HG03521 (cell line): ENCODE results near the gene GMDS.
"Not testable (repeated sequence)": the region's sequence is repeated elsewhere in the genome, so short reads cannot be mapped to it uniquely, and the experiment has no call there.

Source experiments
- ATAC-seq: cut with Tn5 transposase; IDR thresholded peaks from one replicate; pipeline ENCODE4 v1.9.1; 2021; ENCODE audit warnings: mild to moderate bottlenecking, moderate library complexity; ENCODE audit not compliant: unreplicated experiment

GMDS gene

GRCh38 chr6:1702580-1703051, 542.8 kb downstream of the GMDS start:
- no peak for ATAC-seq

- no peak for ATAC-seq
These were observed 543.6 kb downstream of the GMDS start for GRCh38 chr6:1701668-1702353.

GRCh38 chr6:1700278-1700967, 545.0 kb downstream of the GMDS start:
- ATAC-seq, result no peak

DNA sequence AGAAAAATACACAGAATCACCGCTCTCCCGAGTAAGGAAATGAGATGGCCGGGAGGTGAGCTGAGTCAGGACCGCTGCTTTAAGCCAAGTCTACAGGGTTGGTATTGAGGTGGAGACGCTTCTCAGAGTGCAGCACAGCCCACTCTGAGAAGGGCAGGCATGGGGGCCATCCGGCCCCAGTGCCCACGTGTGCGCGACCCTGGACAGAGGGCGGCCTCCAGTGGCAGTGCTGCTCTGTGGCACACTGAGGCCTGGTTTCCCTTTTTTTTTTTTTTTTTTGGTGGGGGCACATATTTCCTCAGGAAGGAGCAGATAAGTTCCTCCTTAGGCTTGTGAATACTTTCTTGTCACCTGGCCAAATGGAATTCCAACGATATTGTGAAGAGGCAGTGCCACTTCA, 546.9 kb downstream of the GMDS start:
- ATAC-seq, result no peak

DNA sequence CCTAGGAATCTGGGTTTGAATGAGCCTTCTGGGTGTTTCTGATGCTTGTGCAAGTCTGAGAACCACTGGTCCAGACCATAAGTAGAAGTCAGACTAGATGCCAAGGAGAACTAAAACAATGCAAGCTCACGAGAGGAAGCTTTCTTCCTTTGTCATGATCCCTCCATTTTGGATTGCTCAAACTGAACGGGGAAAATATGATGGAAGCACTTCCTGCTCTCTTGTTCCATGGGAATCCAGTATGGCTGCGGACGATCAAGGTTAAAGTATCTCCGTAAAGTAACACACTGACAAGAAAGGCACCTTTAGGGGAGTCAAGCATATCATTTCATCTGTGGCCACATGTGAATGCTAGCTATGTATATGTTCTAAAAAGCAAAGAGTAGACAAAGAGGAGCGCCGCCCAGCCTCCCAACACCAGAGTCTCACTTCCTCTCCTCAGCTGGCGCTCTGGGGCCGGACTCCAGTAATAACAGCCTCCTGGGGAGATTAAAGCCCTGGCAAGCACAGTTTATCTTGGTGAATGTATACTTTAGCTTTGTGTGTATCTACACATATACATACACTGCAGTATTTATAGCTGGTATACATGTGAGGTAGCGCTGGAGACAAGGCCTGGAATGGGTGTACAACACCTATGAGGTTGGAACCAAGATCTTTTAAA, 547.6 kb downstream of the GMDS start:
- no peak for ATAC-seq

GRCh38 chr6:1696463-1696850, 548.9 kb downstream of the GMDS start:
- no peak for ATAC-seq

GRCh38 chr6:1695546-1696462, 549.6 kb downstream of the GMDS start:
- no peak for ATAC-seq

GRCh38 chr6:1691828-1692227, 553.6 kb downstream of the GMDS start:
- ATAC-seq, result not testable (repeated sequence)

GRCh38 chr6:1690656-1691055, 554.7 kb downstream of the GMDS start:
- not testable (repeated sequence) for ATAC-seq

DNA sequence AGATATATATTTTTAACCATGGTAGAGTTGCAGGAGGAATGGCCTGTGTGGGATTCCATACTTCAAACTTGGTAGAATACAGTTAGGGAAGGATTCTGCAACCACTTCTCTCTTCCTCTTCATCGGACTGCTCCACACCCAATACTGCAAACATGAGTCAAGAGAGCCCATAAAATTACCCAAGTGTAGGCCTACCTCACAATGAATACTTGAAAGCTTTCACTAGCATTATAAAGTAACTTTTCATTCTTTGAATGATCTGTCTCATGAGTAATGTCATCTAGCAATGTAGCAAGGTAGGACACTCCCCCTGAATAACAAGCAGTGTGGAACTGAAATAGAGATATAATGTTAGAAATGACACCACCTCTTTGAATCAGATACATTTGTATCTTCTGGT, 556.3 kb downstream of the GMDS start:
- ATAC-seq, result no peak

DNA sequence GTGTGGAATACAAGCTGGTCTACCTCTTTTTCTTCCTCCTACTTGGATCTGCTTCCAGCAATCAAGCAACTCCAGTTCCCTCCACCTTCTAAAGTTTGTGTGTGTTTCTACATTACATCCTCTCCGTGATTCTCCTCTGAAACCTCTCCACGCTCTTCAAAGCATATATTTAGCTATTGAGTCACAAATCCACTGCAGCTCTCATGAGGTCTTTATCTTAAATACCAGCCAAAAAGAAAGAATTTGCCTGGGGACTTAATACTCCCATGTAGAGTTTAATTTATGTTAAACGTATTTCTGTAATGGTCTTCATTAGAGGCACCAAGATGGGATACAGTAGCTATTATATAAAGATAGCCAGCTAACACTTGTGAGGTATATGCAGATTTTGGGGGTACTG, 557.0 kb downstream of the GMDS start:
- ATAC-seq, result no peak

- no peak for ATAC-seq
These were observed 558.0 kb downstream of the GMDS start for GRCh38 chr6:1687402-1687801.

DNA sequence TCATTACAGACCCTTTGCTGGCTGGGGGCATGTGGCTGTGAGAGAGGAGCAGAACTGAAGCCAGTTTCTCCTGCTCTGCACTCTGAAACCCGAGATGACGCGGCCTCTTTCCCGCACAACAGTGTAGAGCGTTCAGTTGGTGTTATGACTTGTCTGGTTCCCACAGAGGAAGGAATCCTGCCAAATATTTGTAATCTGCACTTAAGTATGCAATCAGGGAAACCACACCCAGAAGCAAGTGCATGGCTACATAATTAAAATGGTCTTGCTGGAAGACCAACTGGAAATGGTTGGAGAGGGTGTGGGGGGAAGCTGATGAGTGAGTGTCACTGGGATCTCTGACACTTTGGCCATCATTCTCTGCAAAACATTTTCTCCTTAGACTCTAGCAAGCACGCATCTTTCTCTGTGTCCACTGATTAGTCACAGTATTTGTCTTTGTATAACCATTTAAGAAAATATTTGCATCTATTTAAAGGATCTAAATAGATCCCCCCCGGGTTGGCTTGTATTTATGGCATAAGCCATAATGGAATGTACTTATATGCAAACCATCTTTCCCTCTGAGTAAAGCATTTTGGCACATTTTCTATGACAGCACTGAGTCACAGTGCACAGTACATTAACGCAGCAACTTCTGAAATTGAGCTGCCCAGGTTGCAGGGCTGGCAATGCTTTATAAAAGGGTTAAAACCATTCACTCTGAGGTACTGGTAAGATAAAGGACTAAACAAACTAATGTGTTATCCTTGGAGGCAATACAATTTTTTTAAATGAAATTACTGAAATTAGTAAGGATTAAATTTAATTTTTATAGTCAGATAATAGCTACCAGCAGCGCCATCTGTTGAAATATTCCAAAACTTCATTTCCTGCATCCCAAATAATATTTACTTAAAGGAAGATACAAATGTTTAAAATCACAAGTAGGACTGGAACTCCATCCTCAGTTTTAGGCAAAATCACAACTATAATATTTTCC, 559.0 kb downstream of the GMDS start:
- no peak for ATAC-seq

DNA sequence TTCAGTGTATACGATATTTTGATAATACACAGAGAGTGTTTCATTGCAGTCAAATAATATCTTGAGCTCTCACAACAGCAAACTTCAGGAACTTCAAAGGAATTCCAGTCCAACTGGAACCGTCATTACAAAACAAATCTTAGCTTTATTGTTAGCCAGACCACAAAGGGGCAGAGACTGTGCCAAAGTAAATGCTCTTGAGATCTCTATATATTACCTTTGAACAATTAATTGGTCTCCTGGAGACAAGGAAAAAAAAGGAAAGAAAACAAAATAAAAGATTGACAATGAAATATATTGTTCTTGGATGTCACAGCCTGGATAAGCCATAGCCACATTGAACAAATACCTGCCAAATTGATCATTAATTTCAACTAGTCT, 565.7 kb downstream of the GMDS start:
- no peak for ATAC-seq

DNA sequence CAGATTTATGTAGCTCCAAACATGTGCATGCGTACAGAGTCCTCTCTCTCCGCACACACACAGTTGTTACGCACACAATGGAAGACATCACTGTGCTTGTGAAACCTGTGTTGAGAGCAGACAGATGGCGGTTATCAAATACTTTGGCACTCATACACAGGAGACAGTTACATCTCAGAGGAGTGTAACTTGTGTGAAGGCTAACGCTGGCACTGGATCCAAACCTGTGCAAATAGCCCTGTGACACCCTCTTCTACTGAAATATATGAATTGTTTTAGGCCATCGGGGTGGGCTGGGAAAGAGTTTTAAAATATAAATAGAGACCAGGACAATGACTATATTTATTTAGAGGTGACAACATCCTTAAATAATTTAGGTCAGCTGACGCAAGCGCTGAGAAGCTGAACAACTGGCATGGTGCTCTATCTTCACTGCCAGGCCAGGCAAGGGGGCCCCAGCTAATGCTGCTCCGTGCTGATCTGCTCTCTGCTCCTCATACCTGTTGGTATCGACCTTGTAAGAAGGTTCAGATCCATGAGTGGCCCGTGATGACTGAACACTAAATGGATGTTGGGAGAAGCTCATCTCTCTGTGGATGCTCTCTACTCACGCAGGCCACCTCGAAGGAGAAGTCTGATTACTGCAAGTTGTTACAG, 566.2 kb downstream of the GMDS start:
- no peak for ATAC-seq

DNA sequence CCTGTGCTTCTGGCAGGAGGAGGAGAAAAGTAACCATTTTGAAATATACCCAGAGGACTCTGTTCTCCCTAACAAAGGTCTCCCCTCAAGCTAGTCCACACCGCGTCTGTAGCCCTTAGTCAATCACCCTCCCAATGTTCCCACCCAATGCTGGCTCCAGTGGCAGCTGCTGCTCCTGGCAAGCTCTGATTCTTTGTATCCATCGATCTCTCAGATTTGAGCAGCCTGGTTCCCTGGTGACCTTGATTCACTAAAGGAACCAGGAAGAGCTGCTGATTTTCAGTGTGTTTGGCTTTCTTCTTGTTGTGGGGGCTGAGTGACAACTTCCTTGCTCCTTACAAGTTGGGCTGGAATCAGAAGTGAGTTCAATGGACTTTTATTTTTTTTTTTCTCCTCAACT, 567.2 kb downstream of the GMDS start:
- ATAC-seq, result no peak

DNA sequence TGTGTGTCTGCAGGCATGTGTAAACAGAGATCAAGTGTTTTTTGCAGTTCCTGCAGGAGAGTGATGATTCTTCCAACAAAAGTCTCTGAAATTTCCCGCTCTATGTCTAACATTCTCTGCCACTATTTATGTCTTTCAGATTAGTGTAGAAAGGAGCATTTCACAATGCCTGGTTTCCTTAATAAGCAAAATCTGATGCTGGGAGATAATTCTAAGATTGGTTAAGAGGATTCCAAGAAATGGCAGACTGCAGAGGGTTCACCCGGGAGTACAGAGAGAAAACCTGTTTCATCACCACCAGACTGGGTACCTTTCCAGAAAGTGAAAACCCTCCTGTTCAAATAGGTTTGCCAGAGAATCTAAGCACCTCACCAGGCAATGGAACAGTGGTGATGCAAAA, 573.0 kb downstream of the GMDS start:
- ATAC-seq, result no peak

- ATAC-seq, result no peak
These were observed 574.5 kb downstream of the GMDS start for GRCh38 chr6:1670711-1671462.

DNA sequence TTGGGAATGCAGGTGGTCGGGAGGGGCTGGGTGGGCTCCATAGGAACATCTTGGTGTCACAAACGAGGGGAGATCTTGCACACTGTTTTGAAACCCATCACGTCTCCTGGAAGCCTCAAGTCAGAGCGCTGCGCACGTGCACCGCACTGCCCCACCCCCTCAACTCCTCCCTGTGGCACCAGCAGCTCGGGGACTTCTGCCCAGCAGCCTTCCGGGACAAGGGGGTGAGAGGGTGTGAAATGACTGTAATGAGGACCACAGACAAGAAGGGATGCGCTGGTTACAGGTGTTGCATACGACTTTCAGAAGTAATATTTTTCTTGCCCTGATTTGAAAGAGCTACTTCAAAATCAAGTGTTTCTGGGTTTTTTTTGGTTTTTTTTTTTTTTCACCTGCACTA, 575.4 kb downstream of the GMDS start:
- ATAC-seq, result no peak
